HEK293 (cell line): ENCODE measurements around the gene FAM3C.
A peak's percentile ranks its signal among the peaks of the same experiment; 100 is the strongest.

Experiments
- CTCF ChIA-PET: fragments of 350-600 bp; formaldehyde crosslinking; extraction: SDS; loops from one replicate; lab custom pipeline; 2021; ENCODE audit warnings: antibody characterized with exemption; lab: Yijun Ruan, JAX
- POLR2A ChIA-PET: fragments of 300-600 bp; formaldehyde crosslinking; extraction: SDS; loops from one replicate; lab custom pipeline; 2020; ENCODE audit warnings: antibody characterized with exemption, inconsistent platforms; lab: Yijun Ruan, JAX
- H3K27ac ChIP-seq: fragments of 200-500 bp; sonication (Bioruptor generic); 2 replicates; pipeline ENCODE4 v1.5.1; 2014; ENCODE audit warnings: low read depth, low read length, control low read depth, inconsistent platforms; ENCODE audit errors: extremely low read depth
- H3K36me3 ChIP-seq, 2 experiments: fragments of 200-500 bp in 1 of 2; sonication (Bioruptor generic) in 1 of 2; 1 replicate in 1 of 2; 2 replicates in 1 of 2; pipeline ENCODE4 v1.5.1; 2014 to 2017; ENCODE audit warnings: inconsistent platforms in 2 of 2, low read length in 2 of 2; ENCODE audit not compliant: control insufficient read depth in 2 of 2, insufficient read depth in 1 of 2
- H3K4me1 ChIP-seq: fragments of 200-500 bp; sonication (Bioruptor generic); 2 replicates; pipeline ENCODE4 v1.5.1; 2014; ENCODE audit warnings: mild to moderate bottlenecking, low read length, inconsistent platforms; ENCODE audit not compliant: control insufficient read depth, insufficient read depth
- H3K4me3 ChIP-seq: 2 replicates; pipeline ENCODE4 v1.5.1; 2011; ENCODE audit warnings: low read depth, mild to moderate bottlenecking, control low read depth, low read length, moderate library complexity
- H3K9me3 ChIP-seq: fragments of 200-500 bp; sonication (Bioruptor generic); 2 replicates; pipeline ENCODE4 v1.5.1; 2014; ENCODE audit warnings: low read depth, low read length, inconsistent platforms; ENCODE audit not compliant: control insufficient read depth, insufficient read depth
- BCL11B ChIP-seq: fragments of 450-650 bp; formaldehyde crosslinking; IDR thresholded peaks from 2 replicates; pipeline ENCODE4 v1.5.1; 2016; ENCODE audit warnings: low read depth, missing biosample characterization, missing genetic modification characterization
- FEZF1 ChIP-seq: fragments of 450-650 bp; formaldehyde crosslinking; IDR thresholded peaks from 2 replicates; pipeline ENCODE4 v1.5.1; 2016; ENCODE audit warnings: missing biosample characterization, missing genetic modification characterization
- GFI1B ChIP-seq: fragments of 450-650 bp; formaldehyde crosslinking; IDR thresholded peaks from 2 replicates; pipeline ENCODE4 v1.5.1; 2016; ENCODE audit warnings: missing biosample characterization, missing genetic modification characterization
- GLIS1 ChIP-seq: fragments of 450-650 bp; formaldehyde crosslinking; IDR thresholded peaks from 2 replicates; pipeline ENCODE4 v1.5.1; 2016; ENCODE audit warnings: missing biosample characterization, missing genetic modification characterization
- KLF8 ChIP-seq: fragments of 450-650 bp; formaldehyde crosslinking; IDR thresholded peaks from 2 replicates; pipeline ENCODE4 v1.5.1; 2016; ENCODE audit warnings: missing biosample characterization, missing genetic modification characterization
- OSR2 ChIP-seq: fragments of 450-650 bp; formaldehyde crosslinking; IDR thresholded peaks from 2 replicates; pipeline ENCODE4 v1.5.1; 2016; ENCODE audit warnings: missing biosample characterization, missing genetic modification characterization
- PATZ1 ChIP-seq: fragments of 450-650 bp; formaldehyde crosslinking; IDR thresholded peaks from 2 replicates; pipeline ENCODE4 v1.5.1; 2016; ENCODE audit warnings: missing biosample characterization, missing genetic modification characterization
- PRDM1 ChIP-seq: fragments of 450-650 bp; formaldehyde crosslinking; IDR thresholded peaks from 2 replicates; pipeline ENCODE4; 2016; ENCODE audit warnings: missing biosample characterization, missing genetic modification characterization
- PRDM4 ChIP-seq: fragments of 450-650 bp; formaldehyde crosslinking; IDR thresholded peaks from 2 replicates; pipeline ENCODE4 v1.5.1; 2017; ENCODE audit warnings: missing biosample characterization, missing genetic modification characterization
- PRDM6 ChIP-seq: fragments of 450-650 bp; formaldehyde crosslinking; IDR thresholded peaks from 2 replicates; pipeline ENCODE4 v1.5.1; 2017; ENCODE audit warnings: missing biosample characterization, missing genetic modification characterization
- ZBTB11 ChIP-seq: fragments of 450-650 bp; formaldehyde crosslinking; conservative IDR thresholded peaks from 2 replicates; pipeline ENCODE4 v1.5.1; 2016; ENCODE audit warnings: low read depth, missing biosample characterization, missing genetic modification characterization
- ZEB2 ChIP-seq: fragments of 450-650 bp; formaldehyde crosslinking; IDR thresholded peaks from 2 replicates; pipeline ENCODE4 v1.5.1; 2016; ENCODE audit warnings: missing biosample characterization, missing genetic modification characterization
- ZIC2 ChIP-seq: fragments of 450-650 bp; formaldehyde crosslinking; IDR thresholded peaks from 2 replicates; pipeline ENCODE4 v1.5.1; 2016; ENCODE audit warnings: missing biosample characterization, missing genetic modification characterization
- ZNF10 ChIP-seq: fragments of 450-650 bp; formaldehyde crosslinking; IDR thresholded peaks from 2 replicates; pipeline ENCODE4 v1.5.1; 2017; ENCODE audit warnings: missing biosample characterization, missing genetic modification characterization
- ZNF138 ChIP-seq: fragments of 450-650 bp; formaldehyde crosslinking; IDR thresholded peaks from 2 replicates; pipeline ENCODE4 v1.5.1; 2016; ENCODE audit warnings: missing biosample characterization, missing genetic modification characterization, borderline replicate concordance
- ZNF140 ChIP-seq: fragments of 450-650 bp; formaldehyde crosslinking; IDR thresholded peaks from 2 replicates; pipeline ENCODE4 v1.5.1; 2016; ENCODE audit warnings: missing biosample characterization, missing genetic modification characterization
- ZNF280C ChIP-seq: fragments of 450-650 bp; formaldehyde crosslinking; IDR thresholded peaks from 2 replicates; pipeline ENCODE4 v1.5.1; 2016; ENCODE audit warnings: missing biosample characterization, missing genetic modification characterization
- ZNF558 ChIP-seq: fragments of 450-650 bp; formaldehyde crosslinking; IDR thresholded peaks from 2 replicates; pipeline ENCODE4 v1.5.1; 2016; ENCODE audit warnings: missing biosample characterization, missing genetic modification characterization
- ZNF629 ChIP-seq: fragments of 450-650 bp; formaldehyde crosslinking; IDR thresholded peaks from 2 replicates; pipeline ENCODE4 v1.5.1; 2017; ENCODE audit warnings: missing biosample characterization, missing genetic modification characterization
- ZNF639 ChIP-seq: fragments of 450-650 bp; formaldehyde crosslinking; IDR thresholded peaks from 2 replicates; pipeline ENCODE4 v1.5.1; 2016; ENCODE audit warnings: missing biosample characterization, missing genetic modification characterization
- ZNF664 ChIP-seq: fragments of 450-650 bp; formaldehyde crosslinking; IDR thresholded peaks from 2 replicates; pipeline ENCODE4 v1.5.1; 2016; ENCODE audit warnings: missing biosample characterization, missing genetic modification characterization
- ZNF843 ChIP-seq: fragments of 450-650 bp; formaldehyde crosslinking; IDR thresholded peaks from 2 replicates; pipeline ENCODE4 v1.5.1; 2016; ENCODE audit warnings: missing biosample characterization, missing genetic modification characterization
- ZSCAN4 ChIP-seq: fragments of 450-650 bp; formaldehyde crosslinking; IDR thresholded peaks from 2 replicates; pipeline ENCODE4 v1.5.1; 2017; ENCODE audit warnings: missing biosample characterization, missing genetic modification characterization

Gene FAM3C

GRCh38 chr7:121395494-121395960, 581 bp downstream of the FAM3C start:
- Histone ChIP-seq H3K9me3 (no peaks in the 10 kb centered on the region), H3K36me3 (peaks cover 0 to 4% of the 10 kb centered on the region in 2 experiments; a peak in 1 of 3 replicates), H3K4me1 (no peaks in the 10 kb centered on the region), H3K4me3 (peak overlapping the region; percentile 83), H3K27ac (peak overlapping the region; percentile 73)
- ChIA-PET POLR2A (interaction anchor here (0.6 to 2.3 kb wide), 10 partner anchors 9 to 479 kb away, joined by 3 to 15 read pairs (median 5); no protein-coding TSS in a partner anchor), CTCF (interaction anchor here (0.6 to 4.2 kb wide), 16 partner anchors 9 to 597 kb away, joined by 3 to 29 read pairs (median 4); no protein-coding TSS in a partner anchor)
- TF ChIP-seq PATZ1 (tag by site-specific recombination) = no peak
- 0 out of 2 replicates have a peak, but pooled peaks have one; percentile 26 for TF ChIP-seq PRDM4 (tag by site-specific recombination)
- 0 out of 2 replicates have a peak, but pooled peaks have one; percentile 31 for TF ChIP-seq BCL11B (tag by site-specific recombination)
- peak; percentile 77 for TF ChIP-seq FEZF1
- TF ChIP-seq GFI1B (tag by site-specific recombination) = peak; percentile 34; the same call in 1 of the 2 replicates
- 0 out of 2 replicates have a peak, but pooled peaks have one; percentile 38 for TF ChIP-seq ZNF639
- TF ChIP-seq OSR2 (tag by site-specific recombination) = peak; percentile 67
- no peak for TF ChIP-seq ZNF140 (tag by site-specific recombination)
- TF ChIP-seq PRDM1 (tag by site-specific recombination) = peak; percentile 37; the same call in 1 of the 2 replicates
- peak; percentile 71 for TF ChIP-seq PRDM6
- no peak; the same call in 1 of the 2 replicates for TF ChIP-seq ZNF629 (tag by site-specific recombination)
- TF ChIP-seq ZEB2 (tag by site-specific recombination) = peak; percentile 64
- peak; percentile 24; the same call in 1 of the 2 replicates for TF ChIP-seq ZNF843 (tag by site-specific recombination)
- peak; percentile 62 for TF ChIP-seq ZIC2 (tag by site-specific recombination)
- TF ChIP-seq ZNF10 (tag by site-specific recombination) = no peak
- TF ChIP-seq ZNF664 = no peak
- TF ChIP-seq ZBTB11 (tag by site-specific recombination) = peak; percentile 77
- no peak for TF ChIP-seq ZNF558
- TF ChIP-seq ZNF138 = no peak
- no peak for TF ChIP-seq ZSCAN4 (tag by site-specific recombination)
- TF ChIP-seq GLIS1 = peak; percentile 90
- TF ChIP-seq KLF8 (tag by site-specific recombination) = no peak
- no peak for TF ChIP-seq ZNF280C (tag by site-specific recombination)
